K562 (cell line): ENCODE data around the gene BRD3. TPM values are rescaled to one million over a fixed set of nuclear protein-coding genes. Genes with fewer than 3 reads are reported as not detected.

ENCODE experiments used
- ATAC-seq: fragments of 200-7000 bp; cut with Tn5 transposase; 3 replicates; pipeline ENCODE4 v1.9.1; 2020; ENCODE audit warnings: moderate library complexity
- BruUV-seq: library from RNA; stranded (reverse); fragments of 400-500 nt; replicated peaks from 2 replicates; lab custom pipeline; 2021; lab: Mats Ljungman, UMichigan
- CTCF ChIA-PET: fragments of 300-600 bp; formaldehyde crosslinking; extraction: SDS; loops from one replicate; lab custom pipeline; 2021; ENCODE audit warnings: low intra/inter-chr PET ratio; lab: Yijun Ruan, JAX
- POLR2A ChIA-PET: fragments of 300-600, 350-650 bp; sonication (Branson Sonifier 250); formaldehyde crosslinking; extraction: SDS; loops from one replicate; lab custom pipeline; 2021; ENCODE audit warnings: antibody characterized with exemption, inconsistent platforms; lab: Yijun Ruan, JAX
- DNase-seq, 4 experiments: peaks; one replicate each; pipeline versions ENCODE4 v3.0.0 to v3.0.0-alpha.2; 2011 to 2018; ENCODE audit warnings: low spot score in 3 of 4, mixed read lengths in 3 of 4; ENCODE audit errors: extremely low read depth in 1 of 4
- FAIRE-seq: peaks from 2 replicates; lab custom pipeline; 2011; peaks lifted over from hg19 to GRCh38; lab: Jason Lieb, UNC
- H2AFZ ChIP-seq: 2 replicates; pipeline ENCODE4 v1.6.0; 2011; ENCODE audit warnings: low read depth, low read length, control low read depth, inconsistent platforms
- H3K27ac ChIP-seq: fragments of 200-600 bp; 3 replicates; pipeline ENCODE4 v1.8.0; 2011; ENCODE audit warnings: low read depth, mild to moderate bottlenecking, control low read depth, inconsistent platforms, low read length, moderate library complexity, mixed read lengths; ENCODE audit errors: extremely low read depth
- H3K27me3 ChIP-seq, 2 experiments: fragments of 300-600 bp in 1 of 2; 2 replicates in 1 of 2; 3 replicates in 1 of 2; pipeline versions ENCODE4 v1.6.0 to v1.8.0; 2011; ENCODE audit warnings: inconsistent platforms in 2 of 2, low read length in 2 of 2, mild to moderate bottlenecking in 1 of 2, mixed read lengths in 1 of 2, moderate library complexity in 1 of 2; ENCODE audit not compliant: control insufficient read depth in 2 of 2, insufficient read depth in 2 of 2
- H3K36me3 ChIP-seq: fragments of 300-600 bp; 3 replicates; pipeline ENCODE4 v1.8.0; 2011; ENCODE audit warnings: mild to moderate bottlenecking, low read length, inconsistent platforms; ENCODE audit not compliant: control insufficient read depth, insufficient read depth
- H3K4me1 ChIP-seq, 2 experiments: fragments of 200-600 bp in 1 of 2; replicated peaks in 1 of 2; 2 replicates in 1 of 2; 3 replicates in 1 of 2; pipeline versions ENCODE4 v1.5.1 to v1.8.0; 2011; ENCODE audit warnings: inconsistent platforms in 2 of 2, low read length in 2 of 2, mild to moderate bottlenecking in 1 of 2, mixed read lengths in 1 of 2, moderate library complexity in 1 of 2; ENCODE audit not compliant: control insufficient read depth in 2 of 2, insufficient read depth in 2 of 2
- H3K4me2 ChIP-seq: 2 replicates; pipeline ENCODE4 v1.6.1; 2011; ENCODE audit warnings: low read length, control low read depth, inconsistent platforms, mixed read lengths; ENCODE audit not compliant: insufficient read depth
- H3K4me3 ChIP-seq: fragments of 200-600 bp; sonication (generic), shearing (Covaris generic); 2 replicates; pipeline ENCODE4 v1.5.1; 2016; ENCODE audit warnings: control low read depth, inconsistent platforms
- H3K79me2 ChIP-seq: fragments of 200-600 bp; 3 replicates; pipeline ENCODE4 v1.8.0; 2011; ENCODE audit warnings: low read length, inconsistent platforms; ENCODE audit not compliant: control insufficient read depth, insufficient read depth
- H3K9ac ChIP-seq, 2 experiments: 2 replicates each; pipeline versions ENCODE4 v1.6.0 to v1.6.1; 2011; ENCODE audit warnings: low read depth in 2 of 2, low read length in 2 of 2, control low read depth in 1 of 2, inconsistent platforms in 1 of 2, mild to moderate bottlenecking in 1 of 2, mixed read lengths in 1 of 2; ENCODE audit not compliant: insufficient read depth in 1 of 2
- H3K9me1 ChIP-seq: one replicate; pipeline ENCODE4 v1.6.0; 2011; ENCODE audit warnings: inconsistent platforms, mild to moderate bottlenecking, low read length, moderate library complexity; ENCODE audit not compliant: control insufficient read depth, insufficient read depth
- H3K9me3 ChIP-seq: replicated peaks from 2 replicates; pipeline ENCODE4 v1.5.1; 2011; ENCODE audit warnings: low read depth, low read length, inconsistent platforms; ENCODE audit not compliant: control insufficient read depth, insufficient read depth
- H4K20me1 ChIP-seq: replicated peaks from 2 replicates; pipeline ENCODE4 v1.6.1; 2011; ENCODE audit warnings: low read length, inconsistent platforms, mixed read lengths; ENCODE audit not compliant: control insufficient read depth, insufficient read depth
- CEBPG ChIP-seq, 3 experiments: fragments of 200-800 bp in 1 of 3; sonication (Bioruptor generic) in 1 of 3; sonication (generic) in 1 of 3; formaldehyde crosslinking in 1 of 3; IDR thresholded peaks in 2 of 3; conservative IDR thresholded peaks in 1 of 3; 2 replicates each; pipeline versions ENCODE4 v1.6.1 to v1.8.0; 2016 to 2022; ENCODE audit warnings: missing compliant biosample characterization in 2 of 3, missing genetic modification characterization in 2 of 3, mild to moderate bottlenecking in 1 of 3, missing genetic modification reagents in 1 of 3
- MXI1 ChIP-seq: IDR thresholded peaks from 2 replicates; pipeline ENCODE4 v1.6.1; 2011; ENCODE audit warnings: low read depth, mild to moderate bottlenecking, improper control_type of control experiment, low read length
- ZNF431 ChIP-seq: sonication (generic); formaldehyde crosslinking; IDR thresholded peaks from 2 replicates; pipeline ENCODE4 v1.8.0; 2022; ENCODE audit warnings: mild to moderate bottlenecking, missing genetic modification reagents
- WGBS: fragments of 100-300 bp; shearing (Covaris generic); methylation state at CpG from one replicate; pipeline ENCODE4 v1.1.6; 2016; ENCODE audit warnings: low coverage, mixed read lengths; ENCODE audit not compliant: insufficient coverage; ENCODE audit errors: missing lambda C conversion rate; 5-methylcytosine and 5-hydroxymethylcytosine counted together
- in situ Hi-C: fragments of 300-500 bp; cut with MboI; formaldehyde crosslinking; loops from 4 replicates; pipeline ENCODE4 v1.15.0; 2018; ENCODE audit warnings: inconsistent platforms, mixed read lengths
- intact Hi-C: fragments of 100-400 bp; cut with micrococcal nuclease; formaldehyde crosslinking; loops from 2 replicates; pipeline ENCODE4 v1.14.2; 2022
- polyA plus RNA-seq, 8 experiments: library from polyadenylated mRNA; depleted of rRNA in 4 of 8; stranded (reverse) in 5 of 8; unstranded in 3 of 8; fragments of >200 nt; fragmentation: Nextera tagmentation in 2 of 8; fragmentation: Illumina TruSeq in 1 of 8; extraction: Ambion mirVana in 2 of 8; extraction: Trizol in 1 of 8; gene quantifications; 2 replicates each; pipeline versions ENCODE4 v1.2.1 to v1.2.3, GENCODE V29; 2011 to 2014; ENCODE audit warnings: inconsistent platforms in 1 of 8, missing spikeins in 1 of 8
- total RNA-seq, 7 experiments: library from RNA; depleted of rRNA in 6 of 7; stranded (reverse); fragments of >200 nt in 6 of 7; fragmentation: Illumina TruSeq in 2 of 7; extraction: Trizol in 2 of 7; gene quantifications; 2 replicates each; pipeline versions ENCODE4 v1.2.1 to v1.2.3, GENCODE V29; 2011 to 2021; ENCODE audit warnings: low replicate concordance in 1 of 7
- TF ChIP-seq, protein P1 (sequence below): sonication (generic); formaldehyde crosslinking; IDR thresholded peaks from 2 replicates; pipeline ENCODE4 v1.8.1; 2023; ENCODE audit warnings: mild to moderate bottlenecking, missing genetic modification reagents

Gene BRD3
- total and polyA plus RNA-seq, 9 of the 15 experiments (the other 6 are each of a cell fraction or from before 2014, with no cell fraction given), result 0.82 to 37.1 (median 4.2) TPM

- no peak overlapping the region for H3K4me3 ChIP-seq
- no peak overlapping the region for H3K4me2 ChIP-seq
- H3K9me3 ChIP-seq, result no peaks in the 10 kb centered on the region
- H3K27ac ChIP-seq, result no peak overlapping the region
- in situ Hi-C loops, result no loop called here
- POLR2A ChIA-PET, result no interaction called here
- no peak overlapping the region for H2AFZ ChIP-seq
- H3K36me3 ChIP-seq, result no peaks in the 10 kb centered on the region
- ATAC-seq, result no peak
- TF ChIP-seq, protein P1, sequence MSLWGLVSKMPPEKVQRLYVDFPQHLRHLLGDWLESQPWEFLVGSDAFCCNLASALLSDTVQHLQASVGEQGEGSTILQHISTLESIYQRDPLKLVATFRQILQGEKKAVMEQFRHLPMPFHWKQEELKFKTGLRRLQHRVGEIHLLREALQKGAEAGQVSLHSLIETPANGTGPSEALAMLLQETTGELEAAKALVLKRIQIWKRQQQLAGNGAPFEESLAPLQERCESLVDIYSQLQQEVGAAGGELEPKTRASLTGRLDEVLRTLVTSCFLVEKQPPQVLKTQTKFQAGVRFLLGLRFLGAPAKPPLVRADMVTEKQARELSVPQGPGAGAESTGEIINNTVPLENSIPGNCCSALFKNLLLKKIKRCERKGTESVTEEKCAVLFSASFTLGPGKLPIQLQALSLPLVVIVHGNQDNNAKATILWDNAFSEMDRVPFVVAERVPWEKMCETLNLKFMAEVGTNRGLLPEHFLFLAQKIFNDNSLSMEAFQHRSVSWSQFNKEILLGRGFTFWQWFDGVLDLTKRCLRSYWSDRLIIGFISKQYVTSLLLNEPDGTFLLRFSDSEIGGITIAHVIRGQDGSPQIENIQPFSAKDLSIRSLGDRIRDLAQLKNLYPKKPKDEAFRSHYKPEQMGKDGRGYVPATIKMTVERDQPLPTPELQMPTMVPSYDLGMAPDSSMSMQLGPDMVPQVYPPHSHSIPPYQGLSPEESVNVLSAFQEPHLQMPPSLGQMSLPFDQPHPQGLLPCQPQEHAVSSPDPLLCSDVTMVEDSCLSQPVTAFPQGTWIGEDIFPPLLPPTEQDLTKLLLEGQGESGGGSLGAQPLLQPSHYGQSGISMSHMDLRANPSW, result no peak
- TF ChIP-seq ZNF431 (CRISPR knock-in tag), result no peak
- TF ChIP-seq CEBPG (CRISPR knock-in tag; IDR thresholded peaks at IDR 0.05), result no peak
- TF ChIP-seq CEBPG (tag; conservative IDR thresholded peaks at IDR 0.05 in 1 of 2, IDR thresholded peaks at IDR 0.05 in 1 of 2), result no peak
- TF ChIP-seq MXI1, result no peak
- TF ChIP-seq, all 486 proteins: peak for 0
- FAIRE-seq (no peak), DNase-seq (no peak)
- Histone ChIP-seq H3K9ac (no peak overlapping the region), H3K4me1 (peaks cover 0 to 24% of the 10 kb centered on the region in 2 experiments; a peak in 2 of 5 replicates), H3K27me3 (peaks cover 3 to 54% of the 10 kb centered on the region in 2 experiments; a peak in 4 of 5 replicates), H3K79me2 (no peaks in the 10 kb centered on the region), H3K9me1 (peaks cover 2% of the 10 kb centered on the region), H4K20me1 (peaks cover 25% of the 10 kb centered on the region)
- CTCF ChIA-PET, result no interaction called here
- intact Hi-C loops, result no loop called here
- 2% methylated on average over 14 of the region's 14 CpGs for WGBS
- no TSS peak for BruUV-seq
Observed at GRCh38 chr9:133987446-133987788, 80.4 kb downstream of the BRD3 start.
